ENCODE data around the gene GPR26. TPM values are rescaled to one million over a fixed set of nuclear protein-coding genes. Genes with fewer than 3 reads are reported as not detected.

GPR26 gene
- total RNA-seq, 4 donors from 2014 or later, result not detected

DNA sequence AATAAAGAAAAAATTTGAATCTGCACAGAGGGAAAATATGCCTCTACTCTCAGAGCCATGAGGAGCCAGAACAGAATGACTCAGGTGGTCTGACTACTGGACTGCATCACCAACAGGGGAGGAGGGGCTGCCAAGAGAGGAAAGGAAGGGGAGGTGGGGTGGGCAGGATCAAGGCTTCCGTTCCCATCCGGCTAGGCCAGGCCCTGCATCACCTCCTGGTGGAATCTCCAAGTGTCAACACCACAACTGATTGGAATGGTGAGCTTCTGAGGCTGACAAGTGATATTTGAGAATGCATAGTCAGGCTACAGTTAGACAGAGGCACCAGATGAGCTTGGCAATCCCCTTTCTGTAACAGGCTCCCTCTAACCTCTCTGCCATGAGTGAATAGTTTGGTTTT, 10.4 kb upstream of the GPR26 start:
- Histone ChIP-seq H3K27ac (no peak overlapping the region), H3K4me3 (no peak overlapping the region), H3K27me3 (no peaks in the 10 kb centered on the region), H3K4me1 (no peaks in the 10 kb centered on the region), H3K36me3 (no peaks in the 10 kb centered on the region), H3K9me3 (no peaks in the 10 kb centered on the region)
- TF ChIP-seq POLR2A (IDR thresholded peaks at IDR 0.05), result no peak
- TF ChIP-seq, protein P1, sequence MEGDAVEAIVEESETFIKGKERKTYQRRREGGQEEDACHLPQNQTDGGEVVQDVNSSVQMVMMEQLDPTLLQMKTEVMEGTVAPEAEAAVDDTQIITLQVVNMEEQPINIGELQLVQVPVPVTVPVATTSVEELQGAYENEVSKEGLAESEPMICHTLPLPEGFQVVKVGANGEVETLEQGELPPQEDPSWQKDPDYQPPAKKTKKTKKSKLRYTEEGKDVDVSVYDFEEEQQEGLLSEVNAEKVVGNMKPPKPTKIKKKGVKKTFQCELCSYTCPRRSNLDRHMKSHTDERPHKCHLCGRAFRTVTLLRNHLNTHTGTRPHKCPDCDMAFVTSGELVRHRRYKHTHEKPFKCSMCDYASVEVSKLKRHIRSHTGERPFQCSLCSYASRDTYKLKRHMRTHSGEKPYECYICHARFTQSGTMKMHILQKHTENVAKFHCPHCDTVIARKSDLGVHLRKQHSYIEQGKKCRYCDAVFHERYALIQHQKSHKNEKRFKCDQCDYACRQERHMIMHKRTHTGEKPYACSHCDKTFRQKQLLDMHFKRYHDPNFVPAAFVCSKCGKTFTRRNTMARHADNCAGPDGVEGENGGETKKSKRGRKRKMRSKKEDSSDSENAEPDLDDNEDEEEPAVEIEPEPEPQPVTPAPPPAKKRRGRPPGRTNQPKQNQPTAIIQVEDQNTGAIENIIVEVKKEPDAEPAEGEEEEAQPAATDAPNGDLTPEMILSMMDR (IDR thresholded peaks at IDR 0.05), result no peak
- intact Hi-C loops (cut with DNase I; ENCODE audit: low total_unique reads), result no loop called here
- DNase-seq, result no peak

DNA sequence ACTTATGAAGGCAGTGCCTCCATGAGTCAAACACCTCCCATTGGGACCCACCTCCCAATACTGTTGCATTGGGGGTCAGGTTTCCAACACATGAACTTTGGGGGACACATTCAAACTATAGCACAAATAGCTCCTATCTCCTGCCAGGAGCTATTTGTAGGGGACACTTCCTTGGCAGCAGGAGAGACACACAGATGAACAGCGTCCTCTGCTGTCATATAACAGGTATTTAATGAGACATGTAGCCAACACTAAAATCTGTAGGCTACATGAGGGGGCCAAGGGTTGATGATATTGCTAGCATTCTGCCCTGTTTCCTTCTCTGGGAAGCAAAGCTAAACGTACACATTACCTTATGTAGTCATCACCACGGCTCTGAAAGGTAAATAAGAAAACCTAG, 2.6 kb upstream of the GPR26 start:
- Histone ChIP-seq H3K4me3 (no peak overlapping the region), H3K36me3 (no peaks in the 10 kb centered on the region), H3K9me3 (no peaks in the 10 kb centered on the region), H3K4me1 (no peaks in the 10 kb centered on the region), H3K27me3 (no peaks in the 10 kb centered on the region), H3K27ac (no peak overlapping the region)
- no peak for DNase-seq
- no peak for TF ChIP-seq POLR2A (IDR thresholded peaks at IDR 0.05)
- TF ChIP-seq, protein P1 (IDR thresholded peaks at IDR 0.05), result no peak
- intact Hi-C loops (cut with DNase I; ENCODE audit: low total_unique reads), result no loop called here

DNA sequence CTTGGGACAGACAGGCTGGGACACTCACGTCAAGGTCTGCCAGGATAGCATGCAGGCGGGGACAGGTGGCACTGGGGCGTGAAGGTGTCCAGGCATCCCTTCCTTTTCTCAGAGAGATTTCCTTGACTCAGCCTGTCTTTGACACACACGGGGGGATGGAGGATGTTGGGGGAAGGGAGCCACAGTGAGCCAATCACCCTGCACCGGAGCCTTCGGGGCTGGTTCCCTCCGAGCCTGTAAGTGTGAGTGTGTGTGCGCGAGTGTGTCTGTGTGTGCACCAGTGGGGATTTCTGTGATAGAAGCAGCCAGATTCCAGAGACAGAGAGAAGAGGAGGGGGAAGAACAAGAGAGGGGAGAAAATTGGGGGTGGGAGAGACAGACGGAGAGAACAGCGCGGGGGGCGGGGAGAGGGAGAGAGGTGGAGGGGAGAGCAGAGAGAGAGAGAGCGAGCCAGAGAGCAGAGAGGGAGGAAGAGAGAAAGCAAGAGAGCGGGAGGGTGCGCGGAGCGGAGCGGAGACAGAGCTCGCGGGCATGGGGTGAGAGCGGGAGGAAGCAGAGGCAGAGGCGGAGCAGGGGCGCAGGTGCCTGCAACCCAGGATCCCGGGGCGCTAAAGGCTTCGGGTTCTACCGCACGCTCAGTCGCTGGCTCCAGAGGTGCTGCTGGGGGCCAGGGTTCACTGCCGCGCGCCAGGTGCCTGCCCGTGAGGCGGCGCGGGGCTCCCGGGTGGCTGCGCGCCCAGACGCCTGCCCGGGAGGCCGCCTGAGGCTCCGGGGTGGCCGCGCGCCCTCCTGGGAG, 466 bp upstream of the GPR26 start:
- H3K27me3 ChIP-seq, result no peaks in the 10 kb centered on the region
- no peak overlapping the region for H3K27ac ChIP-seq
- no peaks in the 10 kb centered on the region for H3K4me1 ChIP-seq
- no peak for DNase-seq
- H3K36me3 ChIP-seq, result no peaks in the 10 kb centered on the region
- no peaks in the 10 kb centered on the region for H3K9me3 ChIP-seq
- intact Hi-C loops (cut with DNase I; ENCODE audit: low total_unique reads), result no loop called here
- H3K4me3 ChIP-seq, result no peak overlapping the region
- no peak for TF ChIP-seq POLR2A (IDR thresholded peaks at IDR 0.05)
- TF ChIP-seq, protein P1 (IDR thresholded peaks at IDR 0.05), result no peak

DNA sequence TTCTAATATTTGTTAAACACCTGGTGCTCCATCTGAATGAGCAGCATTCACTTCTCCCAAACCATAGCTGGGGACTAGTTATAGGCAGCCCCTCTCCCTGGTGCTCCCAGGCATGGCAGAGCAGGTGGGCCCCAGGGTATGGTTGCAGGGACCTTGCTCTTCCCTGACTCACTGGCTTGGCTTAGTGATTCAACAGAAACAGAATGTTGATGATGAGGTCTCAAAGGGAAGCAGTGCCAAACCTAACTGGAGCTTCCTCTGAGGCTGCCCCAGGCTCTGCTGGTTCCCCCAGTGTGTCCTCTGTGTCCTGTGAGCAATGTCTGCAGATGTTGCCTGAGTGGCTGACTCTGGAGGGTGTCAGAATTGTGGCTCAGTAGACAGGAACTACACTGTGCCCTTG, 3.7 kb downstream of the GPR26 start:
- intact Hi-C loops (cut with DNase I; ENCODE audit: low total_unique reads), result no loop called here
- Histone ChIP-seq H3K4me3 (no peak overlapping the region), H3K4me1 (no peaks in the 10 kb centered on the region), H3K27me3 (no peaks in the 10 kb centered on the region), H3K9me3 (no peaks in the 10 kb centered on the region), H3K27ac (no peak overlapping the region), H3K36me3 (no peaks in the 10 kb centered on the region)
- TF ChIP-seq, protein P1 (IDR thresholded peaks at IDR 0.05), result no peak
- TF ChIP-seq POLR2A (IDR thresholded peaks at IDR 0.05), result no peak
- no peak for DNase-seq

DNA sequence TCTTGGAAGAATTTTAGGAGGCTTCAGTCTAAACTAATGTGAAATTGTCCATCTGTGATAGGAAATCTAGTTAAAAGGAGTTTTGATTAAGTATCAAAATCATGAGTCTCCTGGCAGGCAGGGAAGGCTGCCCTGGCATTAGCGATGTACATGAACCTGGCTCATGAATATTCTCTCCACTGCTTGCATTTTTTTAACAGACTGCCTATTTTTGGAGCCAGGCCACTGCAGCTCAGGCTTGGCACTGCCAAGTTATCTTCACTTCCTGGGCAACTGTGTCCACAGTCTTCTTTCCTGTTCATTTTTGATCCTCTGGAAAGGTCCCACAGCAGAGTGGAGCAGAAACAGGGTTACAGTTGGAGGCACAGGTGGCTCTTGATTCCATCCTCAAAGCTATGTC, 7.0 kb downstream of the GPR26 start:
- Histone ChIP-seq H3K9me3 (no peaks in the 10 kb centered on the region), H3K27me3 (no peaks in the 10 kb centered on the region), H3K4me3 (no peak overlapping the region), H3K4me1 (no peaks in the 10 kb centered on the region), H3K27ac (no peak overlapping the region), H3K36me3 (no peaks in the 10 kb centered on the region)
- TF ChIP-seq, protein P1 (IDR thresholded peaks at IDR 0.05), result no peak
- TF ChIP-seq POLR2A (IDR thresholded peaks at IDR 0.05), result no peak
- intact Hi-C loops (cut with DNase I; ENCODE audit: low total_unique reads), result no loop called here
- no peak for DNase-seq
